ENCODE results near the gene KCNH6.

KCNH6 gene

DNA sequence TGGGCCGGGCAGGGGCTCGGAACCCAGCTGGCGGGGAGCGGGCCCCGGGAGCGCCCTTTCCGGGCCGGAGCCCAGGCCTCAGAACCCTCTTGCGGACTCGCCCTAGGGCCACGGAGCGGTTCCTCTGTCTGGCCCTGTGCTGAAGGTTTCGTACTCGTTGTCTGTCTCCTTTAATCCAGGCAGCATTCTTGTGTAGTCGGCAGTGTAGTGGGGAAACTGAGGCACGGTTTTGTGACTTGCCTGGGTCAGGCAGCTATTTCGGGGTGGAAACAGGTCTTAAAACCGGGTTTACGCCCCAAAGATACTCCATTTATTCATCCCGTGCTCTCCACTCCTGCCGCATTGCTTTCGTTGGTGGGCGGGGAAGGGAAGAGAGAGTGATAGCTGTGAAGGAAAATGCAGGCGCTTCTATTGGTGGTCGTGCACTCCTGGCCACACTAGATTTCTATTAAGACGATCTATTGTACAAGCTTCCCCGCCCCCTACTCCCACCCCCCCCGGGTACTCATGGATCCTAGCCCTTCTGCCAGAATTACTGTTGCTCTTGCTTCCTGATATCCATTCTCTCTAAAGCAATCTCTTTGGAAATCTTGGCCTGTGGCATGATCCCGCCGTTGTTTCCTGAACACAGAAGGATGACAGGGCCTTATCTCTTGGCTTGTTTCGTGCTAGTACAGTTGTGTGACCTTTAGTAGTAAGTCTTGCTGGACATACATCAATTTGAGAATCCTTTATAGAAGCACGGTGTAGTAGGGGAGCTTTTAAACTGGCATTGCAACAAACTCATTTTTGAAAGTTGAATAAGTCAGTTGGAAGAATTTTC is 27.9 kb downstream of the KCNH6 start:
- no peak for DNase-seq (ENCODE audit: low read depth in 3 of 3)

DNA sequence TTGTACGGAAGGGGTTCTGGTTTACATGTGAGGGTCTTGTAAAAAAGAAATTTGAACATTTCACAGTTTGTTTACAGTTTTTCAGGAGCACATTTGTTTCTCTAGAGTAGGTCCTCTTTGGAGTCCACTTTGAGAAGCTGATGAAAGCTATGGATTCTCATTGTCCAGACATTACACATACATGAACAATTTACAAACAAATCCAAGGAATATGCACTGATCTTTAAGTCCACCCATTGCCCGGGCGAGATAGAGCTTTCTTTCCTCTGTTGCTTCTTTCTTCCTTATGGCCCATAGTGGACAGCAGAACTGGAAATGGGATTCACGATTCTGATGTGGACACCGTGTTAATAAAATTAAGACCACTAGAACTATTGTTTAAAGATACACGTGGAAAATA is 29.1 kb downstream of the KCNH6 start:
- no peak for DNase-seq (ENCODE audit: low read depth in 3 of 3)

DNA sequence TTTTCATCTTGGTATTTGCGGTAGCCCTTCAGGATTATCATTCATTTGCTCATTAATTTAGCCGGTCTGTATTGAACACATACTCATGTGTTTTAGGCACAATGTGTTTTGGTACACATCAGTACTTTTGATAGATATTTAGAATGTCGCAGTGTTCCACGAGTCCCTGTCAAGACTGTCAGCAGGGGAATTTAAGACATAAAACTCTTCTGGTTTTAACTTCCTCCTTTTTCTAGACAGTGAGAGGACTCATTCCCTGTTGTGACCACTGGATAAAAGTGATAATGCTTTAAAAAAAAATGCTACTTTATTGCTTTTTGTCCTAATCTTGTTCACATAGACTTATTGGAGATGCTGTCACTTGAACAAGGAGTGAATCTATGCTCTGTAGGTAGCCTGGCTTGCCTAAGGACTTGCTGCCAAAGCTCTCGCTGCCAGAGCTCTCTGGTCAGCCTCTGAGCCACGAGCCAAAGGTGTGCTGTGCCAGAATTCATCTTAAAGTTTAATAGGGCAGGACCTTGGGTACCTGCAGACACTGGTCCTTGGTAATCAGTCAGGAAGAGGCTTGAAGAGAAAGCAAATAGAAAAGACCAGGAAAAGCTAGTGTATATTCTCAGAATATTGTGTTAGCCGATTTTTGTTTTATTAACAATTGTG is 32.5 kb downstream of the KCNH6 start:
- DNase-seq (ENCODE audit: low read depth in 3 of 3), result no peak

DNA sequence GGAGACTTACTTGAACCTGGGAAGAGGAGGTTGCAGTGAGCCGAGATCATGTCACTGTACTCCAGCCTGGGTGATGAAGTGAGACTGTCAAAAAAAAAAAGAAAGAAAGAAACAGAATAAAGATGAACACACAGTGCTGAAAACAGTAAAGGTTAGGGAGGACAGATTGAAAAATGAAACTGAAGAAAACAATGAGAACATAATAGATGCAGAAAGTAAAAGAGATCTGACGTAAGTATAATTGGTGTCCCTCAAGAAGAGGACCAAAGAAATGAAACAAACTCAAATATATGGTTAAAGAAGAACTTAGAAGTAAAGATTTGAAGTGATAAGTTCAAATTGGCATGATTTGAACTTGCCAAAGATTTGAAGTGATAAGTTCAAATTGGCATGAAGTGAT is 34.3 kb downstream of the KCNH6 start:
- DNase-seq (ENCODE audit: low read depth in 3 of 3), result no peak

DNA sequence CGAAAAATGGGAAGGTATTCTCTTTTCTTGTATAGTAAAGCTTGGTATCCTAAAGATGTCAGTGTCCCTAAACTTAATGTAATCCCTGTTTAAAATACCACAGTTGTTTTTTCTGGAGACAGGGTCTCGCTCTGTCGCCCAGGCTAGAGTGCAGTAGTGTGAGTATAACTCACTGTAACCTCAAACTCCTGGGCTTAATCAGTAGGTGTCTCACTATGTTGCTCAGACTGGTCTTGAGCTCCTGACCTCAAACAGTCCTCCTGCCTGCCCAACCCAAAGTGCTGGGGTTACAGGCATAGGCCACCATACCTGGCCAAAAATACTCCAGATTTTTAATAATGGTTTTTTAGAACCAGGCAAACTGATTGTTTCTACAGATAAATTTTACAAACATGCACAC is 35.3 kb downstream of the KCNH6 start:
- no peak for DNase-seq (ENCODE audit: low read depth in 3 of 3)

DNA sequence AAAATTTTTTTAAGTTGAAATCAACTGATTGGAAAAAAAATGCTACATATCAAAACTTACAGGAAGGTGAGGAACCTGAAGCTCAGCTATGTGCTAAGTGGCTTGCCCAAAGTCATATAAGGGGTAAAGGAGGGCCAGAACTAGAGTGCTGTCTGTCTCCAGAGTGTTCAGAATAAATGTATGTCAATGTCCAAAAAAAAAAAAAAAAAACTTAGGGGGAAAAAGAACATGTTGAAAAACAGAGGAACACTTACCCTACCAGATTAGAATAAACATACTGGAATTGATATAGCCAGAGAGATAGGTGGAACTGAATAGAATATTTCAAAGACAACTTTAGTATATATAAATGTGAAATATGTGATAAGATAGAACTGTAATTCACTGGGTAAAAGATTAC is 38.7 kb downstream of the KCNH6 start:
- no peak for DNase-seq (ENCODE audit: low read depth in 3 of 3)

DNA sequence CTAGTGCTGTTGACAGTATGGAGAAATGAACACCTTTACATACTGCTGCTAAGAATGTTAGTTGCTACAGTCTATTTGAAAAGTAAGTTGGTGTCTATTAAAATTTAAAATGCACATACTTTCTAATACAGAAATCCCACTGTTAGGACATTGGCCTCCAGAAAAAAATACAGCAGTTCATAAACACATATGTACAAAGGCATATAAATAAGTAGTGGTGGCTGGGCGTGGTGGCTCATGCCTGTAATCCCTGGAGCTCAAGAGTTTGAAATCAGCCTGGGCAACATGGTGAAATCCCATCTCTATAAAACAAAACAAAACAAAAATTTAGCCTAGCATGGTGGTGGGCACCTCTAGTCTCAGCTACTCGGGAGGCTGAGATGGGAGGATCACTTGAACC is 40.2 kb downstream of the KCNH6 start:
- no peak for DNase-seq (ENCODE audit: low read depth in 3 of 3)

DNA sequence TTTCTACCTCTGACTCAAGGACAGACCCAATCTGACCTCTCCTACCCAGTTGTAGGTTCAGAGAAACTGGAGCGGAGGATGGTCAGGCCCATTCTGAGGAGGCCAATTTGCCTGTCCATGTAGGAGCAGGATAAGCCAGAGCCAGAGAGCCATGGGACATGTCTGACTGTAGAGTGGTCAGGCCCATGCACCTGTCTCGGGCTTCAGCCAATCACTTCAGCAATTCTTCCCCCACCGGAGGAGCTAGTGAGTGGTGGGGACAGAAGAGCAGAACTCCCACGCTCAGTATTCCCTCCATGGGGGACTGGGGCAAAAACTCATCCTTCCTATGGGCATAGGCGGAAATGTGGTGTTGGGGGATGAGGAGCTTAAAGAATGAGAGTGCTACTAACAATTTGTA is 41.4 kb downstream of the KCNH6 start:
- DNase-seq (ENCODE audit: low read depth in 3 of 3), result no peak

DNA sequence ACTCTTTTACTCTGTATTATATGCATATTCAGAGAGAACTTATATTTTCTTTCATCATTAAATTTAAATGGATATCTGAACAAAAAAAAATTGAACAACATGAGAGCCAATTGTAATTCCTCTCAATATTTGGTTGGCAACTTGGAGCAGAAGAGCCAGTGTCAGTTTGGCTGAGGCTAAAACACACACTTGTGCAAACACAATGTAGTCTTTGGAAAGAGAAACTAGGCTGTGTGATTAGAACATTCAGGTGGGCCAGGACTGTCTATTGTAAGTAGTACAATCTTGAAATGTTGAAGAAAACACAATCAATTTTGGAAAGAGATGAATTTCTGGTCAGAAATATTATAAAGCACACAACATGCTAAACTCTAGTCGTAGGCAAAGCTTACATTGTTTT is 44.1 kb downstream of the KCNH6 start:
- DNase-seq (ENCODE audit: low read depth in 3 of 3), result no peak

DNA sequence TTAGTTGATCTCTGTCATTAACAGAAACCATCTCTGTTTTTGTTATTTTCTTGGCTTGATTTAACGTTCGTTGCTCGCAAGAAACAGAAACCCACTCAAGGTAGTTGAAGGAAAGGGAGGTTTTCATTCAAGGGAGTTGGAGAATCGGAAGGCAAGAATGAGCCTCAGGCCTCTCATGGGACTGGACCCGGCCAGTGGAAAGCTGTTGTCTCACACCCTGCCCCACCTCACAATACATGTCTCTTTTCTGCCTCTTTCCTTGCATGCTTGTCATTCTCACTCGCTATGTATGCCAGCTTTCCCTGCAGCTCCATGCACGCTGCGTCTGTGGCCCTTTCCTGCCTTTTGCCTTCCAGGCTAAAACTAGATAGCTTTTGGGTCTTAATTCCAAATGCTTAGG is 45.4 kb downstream of the KCNH6 start:
- no peak for DNase-seq (ENCODE audit: low read depth in 3 of 3)

DNA sequence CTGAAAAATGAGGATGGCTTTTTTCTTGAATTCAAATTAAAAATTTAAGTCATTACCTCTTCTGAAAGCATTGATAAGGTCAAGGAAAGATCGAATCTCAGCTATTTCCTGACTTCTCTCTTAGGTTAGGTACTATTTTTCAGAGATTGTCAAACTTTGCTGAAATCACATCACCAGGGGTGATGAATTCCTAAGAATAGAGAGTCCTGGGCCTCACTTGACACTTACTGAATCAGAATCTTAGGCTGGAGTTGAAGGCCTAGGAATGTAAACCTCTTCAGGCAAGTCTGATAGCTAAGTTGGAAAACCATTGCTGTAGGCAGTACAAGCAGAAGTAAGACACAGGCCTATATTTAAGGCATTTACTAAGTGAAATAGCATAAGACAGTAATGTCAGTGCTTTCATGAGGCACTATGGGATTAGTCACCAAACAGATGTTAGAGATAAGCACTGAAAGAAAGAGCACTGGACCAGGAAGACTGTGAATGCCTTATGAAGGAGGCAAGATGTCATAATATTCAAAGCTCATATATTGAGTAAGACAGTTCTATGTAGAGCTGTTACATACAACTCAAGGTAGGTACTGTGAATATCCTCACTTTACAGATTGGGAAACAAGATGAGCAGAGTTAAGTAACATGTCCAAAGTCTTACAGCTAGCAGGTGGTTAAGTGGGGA is 48.6 kb downstream of the KCNH6 start:
- no peak for DNase-seq (ENCODE audit: low read depth in 3 of 3)

DNA sequence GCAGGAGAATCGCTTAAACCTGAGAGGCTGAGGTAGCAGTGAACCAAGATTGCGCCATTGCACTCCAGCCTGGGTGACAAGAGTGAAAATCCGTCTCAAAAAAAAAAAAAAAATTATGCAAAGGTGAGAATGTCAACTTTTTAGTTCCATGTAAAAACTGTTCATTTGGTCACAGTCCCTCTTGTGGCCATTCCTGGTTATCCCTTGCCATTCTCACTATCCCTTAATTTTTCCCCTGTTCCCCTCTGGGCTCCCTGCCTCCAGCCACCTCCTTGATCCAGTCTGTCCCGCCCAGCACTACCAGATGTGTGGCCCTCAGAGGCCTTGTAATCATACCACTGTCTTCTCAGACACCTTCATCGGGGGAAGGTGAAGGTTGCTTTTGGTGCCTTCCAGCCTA is 50.5 kb downstream of the KCNH6 start:
- no peak for DNase-seq (ENCODE audit: low read depth in 3 of 3)

DNA sequence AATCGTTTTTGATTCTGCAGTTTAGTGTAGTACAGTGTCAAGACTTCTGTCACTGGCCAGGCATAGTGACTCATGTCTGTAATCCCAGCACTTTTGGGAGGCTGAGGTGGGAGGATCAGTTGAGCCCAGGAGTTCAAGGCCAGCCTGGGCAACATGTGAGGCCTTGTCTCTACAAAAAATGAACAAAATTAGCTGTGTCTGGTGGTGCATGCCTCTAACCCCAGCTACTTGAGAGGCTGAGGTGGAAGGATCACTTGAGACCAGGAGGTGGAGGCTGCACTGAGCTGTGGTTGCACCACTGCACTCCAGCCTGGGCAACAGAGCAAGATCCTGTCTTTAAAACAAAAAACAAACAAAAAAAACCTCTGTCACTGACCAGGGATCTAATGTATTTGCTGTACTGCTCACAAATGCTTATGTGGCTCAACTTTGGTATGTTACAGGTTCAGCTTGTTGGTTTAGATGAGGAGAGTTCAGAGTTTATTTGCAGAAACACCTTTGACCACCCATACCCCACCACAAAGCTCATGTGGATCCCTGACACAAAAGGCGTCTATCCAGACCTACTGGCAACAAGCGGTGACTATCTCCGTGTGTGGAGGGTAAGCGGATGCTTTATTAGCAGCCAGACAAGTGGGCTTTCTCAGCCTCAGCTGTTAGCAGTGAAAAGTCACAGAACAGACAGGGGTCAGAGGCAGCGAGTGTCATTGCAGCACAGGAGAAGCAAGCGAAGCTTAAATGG is 55.0 kb downstream of the KCNH6 start:
- DNase-seq (ENCODE audit: low read depth in 3 of 3), result no peak

DNA sequence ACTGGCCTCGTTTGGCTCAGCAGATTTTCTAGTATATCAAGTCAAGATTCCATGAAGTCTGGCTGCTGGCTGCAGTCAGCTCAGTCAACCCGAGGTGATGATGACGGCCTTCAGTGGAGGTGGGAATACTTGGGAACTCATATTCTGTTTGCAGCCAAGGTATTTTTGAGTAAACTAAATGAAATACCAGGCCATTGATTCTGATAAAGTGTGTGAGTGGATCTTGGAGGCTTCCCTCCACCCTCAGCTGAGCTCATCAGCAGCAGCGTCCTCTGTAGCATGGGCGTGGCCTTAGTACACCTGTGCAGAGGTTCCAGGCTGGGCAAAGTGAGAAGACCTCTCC is 55.6 kb downstream of the KCNH6 start:
- DNase-seq (ENCODE audit: low read depth in 3 of 3), result no peak

DNA sequence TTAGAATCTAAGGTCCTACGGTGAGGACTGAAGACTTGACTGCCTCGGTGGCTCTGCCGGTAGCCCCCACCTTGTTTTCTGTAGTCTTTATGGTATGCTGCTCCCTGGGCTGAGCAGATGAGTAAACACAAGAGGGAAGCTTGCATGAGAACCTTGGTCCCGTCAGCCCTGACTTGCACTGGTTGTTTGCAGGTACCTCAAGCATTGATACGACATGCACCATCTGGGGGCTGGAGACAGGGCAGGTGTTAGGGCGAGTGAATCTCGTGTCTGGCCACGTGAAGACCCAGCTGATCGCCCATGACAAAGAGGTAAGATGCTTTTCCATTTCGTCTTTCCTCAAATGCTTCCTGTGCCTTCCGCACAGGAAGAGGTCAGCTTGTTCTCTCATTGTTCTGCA is 56.5 kb downstream of the KCNH6 start:
- no peak for DNase-seq (ENCODE audit: low read depth in 3 of 3)

DNA sequence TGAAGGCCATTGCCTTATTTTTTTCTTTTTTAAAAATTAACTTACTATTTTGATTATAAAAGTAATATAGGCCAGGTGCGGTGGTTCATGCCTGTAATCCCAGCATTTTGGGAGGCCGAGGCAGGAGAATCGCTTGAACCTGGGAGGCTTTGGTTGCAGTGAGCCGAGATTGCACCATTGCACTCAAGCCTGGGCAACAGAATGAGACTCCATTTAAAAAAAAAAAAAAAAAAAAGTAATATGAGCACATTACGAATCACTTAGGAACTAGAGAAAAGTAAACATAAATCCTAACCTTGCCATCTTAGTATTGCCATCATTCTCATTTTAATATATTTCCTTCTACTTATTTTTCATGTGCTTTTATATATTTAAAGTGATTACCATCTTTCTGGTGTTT is 64.6 kb downstream of the KCNH6 start:
- DNase-seq (ENCODE audit: low read depth in 3 of 3), result no peak

DNA sequence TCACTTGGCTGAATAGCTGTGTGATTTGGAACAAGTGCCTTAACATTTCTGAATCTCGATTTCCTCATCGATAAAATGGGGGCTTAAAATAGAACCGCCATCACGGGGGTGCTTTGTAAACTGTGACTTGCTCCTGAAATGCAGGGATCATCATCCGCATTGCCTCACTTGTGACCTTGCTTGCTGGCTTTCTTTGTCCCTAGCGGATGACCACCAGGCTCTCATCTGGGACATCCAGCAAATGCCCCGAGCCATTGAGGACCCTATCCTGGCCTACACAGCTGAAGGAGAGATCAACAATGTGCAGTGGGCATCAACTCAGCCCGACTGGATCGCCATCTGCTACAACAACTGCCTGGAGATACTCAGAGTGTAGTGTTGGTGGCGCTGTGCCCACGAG is 65.6 kb downstream of the KCNH6 start:
- DNase-seq (ENCODE audit: low read depth in 3 of 3), result no peak

DNA sequence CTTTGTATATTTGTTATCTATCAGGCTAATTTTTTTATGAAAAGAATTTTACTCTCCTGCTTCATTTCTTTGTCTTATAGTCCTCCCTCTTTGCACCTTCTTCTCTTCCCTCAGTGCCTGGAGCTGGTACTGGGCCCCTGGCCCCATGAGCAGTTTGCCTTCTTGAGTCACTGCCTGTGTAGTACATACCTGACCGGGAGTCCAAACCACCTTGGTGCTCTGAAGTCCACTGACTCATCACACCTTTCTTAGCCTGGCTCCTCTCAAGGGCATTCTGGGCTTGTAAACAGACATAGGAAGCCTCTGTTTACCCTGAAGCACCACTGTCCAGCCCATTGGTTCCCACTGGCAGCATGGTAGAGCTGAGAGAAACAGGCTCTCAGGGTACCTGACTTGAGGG is 66.5 kb downstream of the KCNH6 start:
- no peak for DNase-seq (ENCODE audit: low read depth in 3 of 3)

DNA sequence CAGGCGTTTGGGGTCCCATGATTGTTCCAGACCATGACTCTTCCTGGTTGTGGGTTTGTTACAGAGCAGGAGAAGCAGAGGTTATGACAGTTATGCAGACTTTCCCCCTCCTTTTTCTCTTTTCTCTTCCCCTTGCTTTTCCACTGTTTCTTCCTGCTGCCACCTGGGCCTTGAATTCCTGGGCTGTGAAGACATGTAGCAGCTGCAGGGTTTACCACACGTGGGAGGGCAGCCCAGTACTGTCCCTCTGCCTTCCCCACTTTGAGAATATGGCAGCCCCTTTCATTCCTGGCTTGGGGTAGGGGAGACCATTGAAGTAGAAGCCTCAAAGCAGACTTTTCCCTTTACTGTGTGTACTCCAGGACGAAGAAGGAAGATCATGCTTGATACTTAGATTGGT is 69.6 kb downstream of the KCNH6 start:
- DNase-seq (ENCODE audit: low read depth in 3 of 3), result no peak

DNA sequence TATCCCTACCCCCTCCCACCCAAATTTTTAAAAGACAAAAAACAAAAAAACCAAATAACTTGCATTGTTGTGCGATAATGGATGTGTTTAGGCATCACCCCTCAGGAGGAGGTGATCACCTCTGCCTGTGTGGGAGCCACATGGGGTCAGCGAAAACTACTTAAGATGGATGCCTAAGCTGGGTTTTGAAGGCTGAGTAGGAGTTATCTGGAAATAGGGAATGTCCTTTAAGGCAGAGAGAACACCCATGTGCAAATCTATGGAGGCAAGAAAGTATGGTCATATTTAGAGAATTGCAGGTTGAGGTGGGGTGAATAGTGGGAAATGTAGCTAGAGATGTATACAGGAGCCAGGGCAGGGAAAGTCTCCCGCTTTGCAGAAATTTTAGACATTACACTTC is 72.0 kb downstream of the KCNH6 start:
- DNase-seq (ENCODE audit: low read depth in 3 of 3), result no peak

Measured in stimulated activated CD4-positive, alpha-beta T cell treated with anti-CD3 and anti-CD28 coated beads, TNF-alpha, amount 100 ng/mL, for 24 hours (primary cell).